ENCODE measurements around the gene CDC7. TPM values are rescaled to one million over a fixed set of nuclear protein-coding genes. Genes with fewer than 3 reads are reported as not detected.

CDC7 gene
- total and polyA plus RNA-seq, 9 of the 15 experiments (the other 6 are each of a cell fraction or from before 2014, with no cell fraction given): 22.3 to 66.8 (median 44.2) TPM

- Histone ChIP-seq H3K9me1 (ENCODE audit: control insufficient read depth, insufficient read depth, low read length) (no peaks in the 10 kb centered on the region), H3K27me3 (ENCODE audit: control insufficient read depth in 2 of 2, insufficient read depth in 2 of 2, low read length in 2 of 2) (no peaks in the 10 kb centered on the region; a peak in 2 of 5 replicates), H3K4me3 (no peak overlapping the region), H4K20me1 (replicated peaks; ENCODE audit: control insufficient read depth, insufficient read depth, low read length) (no peaks in the 10 kb centered on the region), H3K4me1 (replicated peaks in 1 of 2; ENCODE audit: control insufficient read depth in 2 of 2, insufficient read depth in 2 of 2, low read length in 2 of 2) (no peaks in the 10 kb centered on the region), H2AFZ (ENCODE audit: low read depth, low read length) (no peak overlapping the region), H3K9me3 (replicated peaks; ENCODE audit: control insufficient read depth, insufficient read depth, low read depth, low read length) (no peaks in the 10 kb centered on the region), H3K4me2 (ENCODE audit: insufficient read depth, low read length) (no peak overlapping the region), H3K27ac (ENCODE audit: extremely low read depth, low read depth, low read length) (no peak overlapping the region), H3K9ac (ENCODE audit: insufficient read depth in 1 of 2, low read depth in 2 of 2, low read length in 2 of 2) (no peak overlapping the region), H3K36me3 (ENCODE audit: control insufficient read depth, insufficient read depth, low read length) (no peaks in the 10 kb centered on the region), H3K79me2 (ENCODE audit: control insufficient read depth, insufficient read depth, low read length) (no peaks in the 10 kb centered on the region)
- ChIA-PET CTCF (ENCODE audit: low intra/inter-chr PET ratio) (no interaction called here), POLR2A (no interaction called here)
- TF ChIP-seq, protein P1, sequence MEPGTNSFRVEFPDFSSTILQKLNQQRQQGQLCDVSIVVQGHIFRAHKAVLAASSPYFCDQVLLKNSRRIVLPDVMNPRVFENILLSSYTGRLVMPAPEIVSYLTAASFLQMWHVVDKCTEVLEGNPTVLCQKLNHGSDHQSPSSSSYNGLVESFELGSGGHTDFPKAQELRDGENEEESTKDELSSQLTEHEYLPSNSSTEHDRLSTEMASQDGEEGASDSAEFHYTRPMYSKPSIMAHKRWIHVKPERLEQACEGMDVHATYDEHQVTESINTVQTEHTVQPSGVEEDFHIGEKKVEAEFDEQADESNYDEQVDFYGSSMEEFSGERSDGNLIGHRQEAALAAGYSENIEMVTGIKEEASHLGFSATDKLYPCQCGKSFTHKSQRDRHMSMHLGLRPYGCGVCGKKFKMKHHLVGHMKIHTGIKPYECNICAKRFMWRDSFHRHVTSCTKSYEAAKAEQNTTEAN (CRISPR knock-in tag; IDR thresholded peaks at IDR 0.05): no peak
- TF ChIP-seq ZNF512 (tag; IDR thresholded peaks at IDR 0.05): no peak
- TF ChIP-seq PHB (CRISPR knock-in tag; IDR thresholded peaks at IDR 0.05): no peak
- TF ChIP-seq ZSCAN32 (CRISPR knock-in tag; IDR thresholded peaks at IDR 0.05): no peak
- TF ChIP-seq ATF2 (CRISPR knock-in tag; IDR thresholded peaks at IDR 0.05): no peak
- TF ChIP-seq KLF13 (tag; IDR thresholded peaks at IDR 0.05; ENCODE audit: borderline replicate concordance, low read depth): no peak
- no peak for TF ChIP-seq HNRNPUL1 (IDR thresholded peaks at IDR 0.05; ENCODE audit: low read length)
- TF ChIP-seq SMAD1 (IDR thresholded peaks at IDR 0.05; ENCODE audit: low read depth, low read length, partially characterized antibody): no peak
- no peak for TF ChIP-seq SP1 (CRISPR knock-in tag; IDR thresholded peaks at IDR 0.05)
- TF ChIP-seq ZKSCAN3 (CRISPR knock-in tag; IDR thresholded peaks at IDR 0.05): no peak
- no peak for TF ChIP-seq ARID1B (IDR thresholded peaks at IDR 0.05)
- TF ChIP-seq USF1 (CRISPR knock-in tag; IDR thresholded peaks at IDR 0.05): no peak
- TF ChIP-seq MAFK (IDR thresholded peaks at IDR 0.05; ENCODE audit: low read length): no peak
- in situ Hi-C loops (cut with MboI) (no loop called here), intact Hi-C loops (cut with micrococcal nuclease) (no loop called here)
- no peak for ATAC-seq
- no peak for FAIRE-seq
- no peak for DNase-seq (ENCODE audit: extremely low read depth in 1 of 4, low spot score in 3 of 4)
- BruUV-seq (replicated peaks): no TSS peak
- 3% methylated on average over 3 of the region's 3 CpGs for WGBS (ENCODE audit: insufficient coverage, low coverage, missing lambda C conversion rate)
Measured at GRCh38 chr1:91455334-91455733, 45.3 kb upstream of the CDC7 start.
